Measurements from ENCODE around the gene ZNF324.
"Not testable (repeated sequence)": the region's sequence is repeated elsewhere in the genome, so short reads cannot be mapped to it uniquely, and the experiment has no call there.

ZNF324 gene

GRCh38 chr19:58500242-58500641 lies 33.4 kb downstream of the ZNF324 start:
- DNase-seq (ENCODE audit: low spot score), result no peak

DNA sequence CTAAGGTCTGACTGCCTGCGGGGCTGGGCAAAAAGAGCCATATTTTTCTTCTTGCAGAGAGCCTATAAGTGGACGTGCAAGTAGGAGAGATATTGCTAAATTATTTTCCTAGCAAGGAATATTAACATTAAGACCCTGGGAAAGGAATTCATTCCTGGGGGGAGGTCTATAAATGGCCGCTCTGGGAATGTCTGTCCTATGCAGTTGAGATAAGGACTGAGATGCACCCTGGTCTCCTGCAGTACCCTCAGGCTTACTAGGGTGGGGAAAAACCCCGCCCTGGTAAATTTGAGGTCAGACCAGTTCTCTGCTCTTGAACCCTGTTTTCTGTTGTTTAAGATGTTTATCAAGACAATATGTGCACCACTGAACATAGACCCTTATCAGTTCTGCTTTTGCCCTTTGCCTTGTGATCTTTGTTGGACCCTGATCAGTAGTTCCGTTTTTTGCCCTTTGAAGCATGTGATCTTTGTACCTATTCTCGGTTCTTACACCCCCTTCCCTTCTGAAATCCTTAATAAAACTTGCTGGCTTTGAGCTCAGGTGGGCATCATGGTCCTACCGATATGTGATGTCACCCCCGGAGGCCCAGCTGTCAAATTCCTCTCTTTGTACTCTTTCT lies 40.8 kb downstream of the ZNF324 start:
- not testable (repeated sequence) for DNase-seq (ENCODE audit: low spot score)

DNA sequence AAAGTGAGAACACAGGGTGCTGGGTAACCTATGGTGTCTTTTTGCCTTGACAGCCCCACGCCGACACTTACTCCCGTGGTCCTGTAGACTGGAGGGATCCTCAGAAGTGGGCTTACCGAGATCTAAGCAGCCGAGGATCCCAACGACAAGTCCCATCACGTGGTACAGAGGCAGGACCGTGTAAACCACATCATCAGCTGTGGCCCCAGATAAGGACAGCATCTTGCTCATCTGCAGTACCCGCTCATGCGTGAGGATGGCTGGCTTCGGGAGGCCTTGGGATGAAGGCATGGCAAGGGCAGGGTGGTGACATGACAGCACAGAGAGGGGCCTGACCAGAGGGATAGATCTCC lies 42.8 kb downstream of the ZNF324 start:
- DNase-seq (ENCODE audit: low spot score), result no peak

- no peak for DNase-seq (ENCODE audit: low spot score)
Observed at GRCh38 chr19:58510084-58510862, 43.4 kb downstream of the ZNF324 start.

DNA sequence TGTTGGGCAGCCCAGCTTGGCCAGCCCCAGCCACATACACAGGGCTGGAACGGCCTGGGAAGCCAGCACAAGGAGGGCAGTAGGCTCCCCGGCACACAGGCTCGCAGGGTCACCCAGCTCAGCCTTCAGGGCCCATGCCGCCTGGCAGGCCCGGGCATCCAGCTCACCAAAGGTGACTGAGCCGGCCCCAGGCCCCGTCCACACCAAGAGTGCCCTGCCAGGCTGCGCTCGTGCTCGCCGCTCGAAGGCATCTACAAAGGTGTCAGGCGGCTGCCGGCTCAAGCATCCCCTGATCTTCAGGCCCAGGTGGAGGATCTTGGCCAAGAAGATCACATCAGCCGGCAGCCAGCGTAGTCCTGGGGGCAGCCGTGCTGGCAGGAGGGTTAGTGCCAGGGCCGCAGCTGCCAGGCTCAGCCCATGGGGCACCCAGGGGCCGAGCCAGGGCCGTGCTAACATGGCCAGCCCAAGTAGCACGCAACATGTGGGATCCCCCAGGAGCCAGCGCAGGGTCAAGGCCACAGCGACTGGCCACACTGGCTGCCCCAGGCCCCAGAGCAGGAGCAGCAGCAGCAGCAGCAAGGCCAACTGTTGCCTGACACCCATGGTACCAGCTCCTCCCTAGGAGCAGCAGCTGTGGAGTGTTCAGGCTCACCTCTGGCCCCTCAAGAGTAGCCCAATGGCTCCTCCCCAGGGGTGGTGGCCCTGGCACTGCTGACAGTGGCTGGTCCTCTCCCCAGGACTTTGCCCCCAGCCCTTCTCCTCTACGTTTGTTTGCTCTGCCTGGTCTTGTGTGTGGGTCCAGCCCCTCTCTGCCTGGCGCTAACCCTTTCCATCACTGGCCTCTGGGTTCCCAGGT lies 44.7 kb downstream of the ZNF324 start, which contains the start of gene SLC27A5:
SLC27A5 (minus strand) TSS at position 640 of the 856 bp plus-strand sequence; CDS start at position 603, 37 bp downstream.
- DNase-seq (ENCODE audit: low spot score), result no peak

GRCh38 chr19:58513213-58513693 lies 46.4 kb downstream of the ZNF324 start:
- no peak for DNase-seq (ENCODE audit: low spot score)

DNA sequence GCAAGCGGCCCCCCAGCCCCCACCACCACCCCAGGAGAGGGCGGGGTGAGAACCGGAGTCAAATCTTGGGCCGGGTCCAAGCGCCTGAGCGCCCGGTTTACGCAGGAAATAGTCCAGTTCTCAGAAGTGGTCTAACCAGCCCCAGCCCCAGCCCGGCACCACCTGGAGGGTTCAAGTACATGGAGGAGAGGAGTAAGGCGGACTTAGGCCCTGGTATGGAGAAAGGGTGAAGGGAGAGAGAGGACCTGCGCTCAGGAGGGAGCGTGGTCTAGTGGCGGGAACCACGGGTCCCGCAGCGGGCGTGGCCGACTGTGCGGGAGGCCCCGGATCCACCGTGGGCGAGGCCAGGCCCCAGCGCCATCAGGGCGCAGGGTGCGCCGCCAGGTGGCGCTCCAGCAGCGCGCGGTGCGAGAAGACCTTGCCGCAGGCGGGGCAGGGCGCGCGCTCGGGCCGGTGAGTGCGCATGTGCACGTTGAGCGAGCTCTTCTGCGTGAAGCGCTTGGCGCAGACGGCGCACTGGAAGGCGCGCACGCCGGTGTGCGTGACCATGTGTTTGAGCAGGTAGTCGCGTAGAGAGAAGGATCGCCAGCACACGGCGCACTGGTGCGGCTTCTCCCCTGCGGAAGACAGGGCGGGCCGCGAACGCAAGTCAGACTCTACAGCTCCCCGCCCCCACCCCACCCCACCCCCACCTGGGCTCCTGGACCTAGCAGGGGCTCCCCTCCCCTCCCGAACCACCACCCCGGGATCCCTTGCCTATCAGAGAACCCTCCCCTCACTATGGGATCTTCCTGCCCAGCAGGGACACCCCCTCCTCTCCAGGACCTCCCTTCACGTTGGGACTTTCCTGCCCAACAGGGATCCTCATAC lies 47.0 kb downstream of the ZNF324 start:
- DNase-seq (ENCODE audit: low spot score), result peak; percentile 87

GRCh38 chr19:58514564-58515022 lies 47.7 kb downstream of the ZNF324 start:
- DNase-seq (ENCODE audit: low spot score), result no peak

GRCh38 chr19:58515259-58515658 lies 48.4 kb downstream of the ZNF324 start:
- DNase-seq (ENCODE audit: low spot score), result no peak

GRCh38 chr19:58516246-58516836 lies 49.5 kb downstream of the ZNF324 start:
- no peak for DNase-seq (ENCODE audit: low spot score)

GRCh38 chr19:58516964-58517833 lies 50.3 kb downstream of the ZNF324 start:
- DNase-seq (ENCODE audit: low spot score), result no peak

DNA sequence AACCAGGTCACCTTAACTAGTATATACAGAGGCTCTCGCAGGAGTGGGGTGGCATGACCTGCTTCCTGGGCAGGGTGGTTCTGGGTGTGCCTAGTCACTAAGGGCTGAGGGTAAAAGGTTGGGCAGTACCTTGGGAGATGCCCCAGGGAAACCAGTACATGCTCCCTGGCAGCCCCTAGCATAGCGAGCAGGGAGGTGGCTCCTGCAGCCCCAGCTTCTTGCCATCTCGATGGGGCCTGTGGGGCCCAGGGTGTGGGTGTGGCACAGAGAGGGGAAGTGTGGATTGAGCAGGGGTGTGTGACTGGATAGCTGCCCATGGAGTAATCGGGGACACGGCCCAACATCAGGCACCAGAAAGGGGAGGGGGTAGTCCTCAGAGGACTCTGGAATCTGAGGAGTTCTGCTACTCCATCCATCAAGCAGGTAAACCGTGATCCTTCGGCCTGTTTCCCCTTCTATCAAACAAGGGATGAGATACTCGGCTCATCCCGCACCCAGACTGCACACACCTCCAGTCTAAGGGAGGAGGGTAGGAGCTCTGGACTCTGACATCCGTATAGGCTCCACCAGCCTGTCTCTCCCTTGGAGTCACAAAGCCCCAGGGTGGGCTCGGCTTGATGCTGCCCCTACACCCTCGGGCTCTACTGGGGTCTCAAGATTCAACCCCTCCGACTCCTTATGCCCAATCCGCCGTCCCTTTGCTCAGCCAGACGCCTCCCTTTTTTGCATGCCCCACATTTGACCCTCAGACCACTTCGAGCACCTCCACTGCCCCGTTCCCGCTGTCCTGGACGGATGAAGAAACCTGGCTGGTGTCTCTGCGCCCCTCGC lies 51.6 kb downstream of the ZNF324 start:
- no peak for DNase-seq (ENCODE audit: low spot score)

DNA sequence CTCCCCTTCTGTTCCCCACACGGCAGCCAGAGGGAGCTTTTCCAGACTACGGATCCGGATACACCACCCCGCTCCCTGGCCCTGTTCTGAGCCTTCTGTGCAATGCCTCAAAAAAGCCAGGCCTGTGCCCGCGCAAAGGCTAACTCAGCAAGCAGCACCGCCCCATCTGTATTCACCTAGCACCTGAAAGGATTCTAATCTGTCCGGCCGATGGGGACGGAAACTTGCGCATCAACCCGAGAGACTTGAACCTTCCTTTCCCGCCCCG lies 52.1 kb downstream of the ZNF324 start:
- peak; percentile 50 for DNase-seq (ENCODE audit: low spot score)

- peak; percentile 95 for DNase-seq (ENCODE audit: low spot score)
Observed at GRCh38 chr19:58519355-58520256, 52.7 kb downstream of the ZNF324 start, which contains the start of gene ZBTB45. TSS of gene ZBTB45 (minus strand) at chr19:58519810. CDS start at chr19:58517673, 2,137 bp downstream.

GRCh38 chr19:58520257-58520599 lies 53.3 kb downstream of the ZNF324 start:
- no peak for DNase-seq (ENCODE audit: low spot score)

DNA sequence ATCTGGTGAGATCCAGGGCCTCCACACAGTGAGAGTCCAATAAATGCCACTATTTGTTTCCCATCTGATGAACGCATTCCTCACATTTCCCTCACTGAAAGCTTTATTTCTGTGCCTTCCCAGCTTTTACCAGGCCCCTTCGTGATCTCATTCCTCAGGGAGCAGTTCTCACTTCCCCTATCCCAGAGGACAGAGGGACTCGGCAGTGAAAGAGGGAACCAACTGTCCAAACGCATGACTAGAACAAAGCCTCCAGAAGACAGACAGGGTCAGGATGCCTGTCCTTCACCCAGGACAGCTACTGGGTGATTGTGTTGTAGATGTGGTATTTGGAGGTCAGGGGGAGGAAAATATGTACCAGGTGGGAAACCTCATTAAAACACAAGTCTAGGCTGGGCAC lies 54.8 kb downstream of the ZNF324 start:
- no peak for DNase-seq (ENCODE audit: low spot score)

DNA sequence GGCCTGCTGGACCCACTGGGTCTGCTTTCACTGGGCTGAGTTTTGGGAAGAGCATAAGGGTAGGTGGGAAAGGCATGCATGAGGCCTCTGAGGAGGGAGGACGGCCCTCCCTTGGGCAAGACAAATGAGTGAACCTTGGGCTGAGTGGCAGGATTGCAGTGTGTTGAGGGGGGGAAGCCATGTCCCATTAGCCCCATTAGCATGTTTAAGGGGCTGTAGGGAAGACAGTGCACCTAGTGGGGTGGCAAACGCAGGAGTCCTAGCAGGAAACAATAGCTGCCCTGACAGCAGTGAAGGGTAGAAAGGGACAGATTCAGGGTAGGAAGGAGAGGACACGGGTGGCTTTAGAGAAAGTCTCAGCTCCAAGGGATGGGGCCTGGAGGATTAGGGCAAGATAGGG lies 55.8 kb downstream of the ZNF324 start:
- no peak for DNase-seq (ENCODE audit: low spot score)
